GM18498 (cell line): ENCODE results near the gene GRIK4.
"Not testable (repeated sequence)": the region's sequence is repeated elsewhere in the genome, so short reads cannot be mapped to it uniquely, and the experiment has no call there.

ENCODE experiments used
- ATAC-seq: cut with Tn5 transposase; IDR thresholded peaks from one replicate; pipeline ENCODE4 v1.9.1; 2021; ENCODE audit warnings: mild to moderate bottlenecking, moderate library complexity; ENCODE audit not compliant: unreplicated experiment

GRIK4 gene

GRCh38 chr11:121008551-121008950 is 497.0 kb downstream of the GRIK4 start:
- no peak for ATAC-seq

- ATAC-seq: no peak
These were observed 500.5 kb downstream of the GRIK4 start for GRCh38 chr11:121012091-121012490.

GRCh38 chr11:121018746-121019145 is 507.2 kb downstream of the GRIK4 start:
- no peak for ATAC-seq

DNA sequence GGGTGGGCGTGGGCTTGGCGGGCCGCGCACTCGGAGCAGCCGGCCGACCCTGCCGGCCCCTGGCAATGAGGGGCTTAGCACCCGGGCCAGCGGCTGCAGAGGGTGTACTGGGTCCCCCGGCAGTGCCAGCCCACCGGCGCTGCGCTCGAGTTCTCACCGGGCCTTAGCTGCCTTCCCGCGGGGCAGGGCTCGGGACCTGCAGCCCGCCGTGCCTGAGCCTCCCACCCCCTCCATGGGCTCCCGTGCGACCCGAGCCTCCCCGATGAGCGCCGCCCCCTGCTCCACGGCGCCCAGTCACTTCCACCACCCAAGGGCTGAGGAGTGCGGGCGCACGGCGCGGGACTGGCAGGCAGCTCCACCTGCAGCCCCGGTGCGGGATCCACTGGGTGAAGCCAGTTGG is 510.2 kb downstream of the GRIK4 start:
- not testable (repeated sequence) for ATAC-seq

DNA sequence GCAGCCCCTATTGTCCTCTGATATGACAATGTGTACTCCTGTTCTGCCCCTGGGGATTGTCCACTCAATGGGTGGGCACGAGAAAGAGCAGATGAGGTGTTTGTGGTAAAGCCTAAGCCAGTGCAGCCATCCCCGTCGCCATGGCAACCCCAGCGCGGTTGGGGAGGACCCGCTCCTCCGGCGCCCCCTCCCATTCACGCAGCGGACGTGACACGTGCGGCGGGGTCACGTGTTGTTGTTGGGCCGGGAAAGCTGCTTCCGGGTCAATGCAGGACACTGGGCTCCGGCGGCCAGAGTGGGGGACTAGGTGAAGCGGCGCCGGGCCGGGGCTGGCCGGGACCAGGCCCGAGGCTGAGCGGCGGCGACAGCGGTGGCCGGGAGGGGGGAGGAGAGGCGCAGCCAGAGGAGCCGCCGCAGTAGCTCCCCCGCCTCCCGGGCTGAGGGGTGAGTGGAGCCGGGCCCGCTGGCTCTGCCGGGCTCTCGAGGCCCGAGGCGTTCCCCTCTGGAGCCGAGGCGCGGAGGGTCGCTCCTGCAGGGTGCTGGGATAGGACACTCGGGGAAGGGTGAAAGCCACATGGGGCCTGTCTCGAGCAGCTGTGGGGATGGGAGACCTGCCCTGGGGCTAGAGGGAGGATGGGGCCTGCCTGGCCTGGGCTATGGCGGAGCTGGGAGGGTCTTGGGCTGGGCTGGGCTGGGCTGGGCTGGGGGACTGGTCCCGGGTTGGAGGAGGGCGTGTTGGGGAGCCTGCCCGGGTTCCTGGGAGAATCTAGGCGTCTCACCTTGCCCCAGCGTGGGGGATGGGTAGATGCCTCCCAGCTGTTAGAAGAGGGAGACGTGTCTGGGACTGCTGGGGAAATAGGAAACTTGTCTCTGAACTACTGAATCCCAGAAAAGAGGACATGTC is 512.6 kb downstream of the GRIK4 start, which contains the start of gene TBCEL:
Gene TBCEL, plus strand, starts transcription at position 255 of the 904 bp plus-strand sequence. CDS start 21,589 bp downstream, outside the sequence.
- ATAC-seq: peak; percentile 95

DNA sequence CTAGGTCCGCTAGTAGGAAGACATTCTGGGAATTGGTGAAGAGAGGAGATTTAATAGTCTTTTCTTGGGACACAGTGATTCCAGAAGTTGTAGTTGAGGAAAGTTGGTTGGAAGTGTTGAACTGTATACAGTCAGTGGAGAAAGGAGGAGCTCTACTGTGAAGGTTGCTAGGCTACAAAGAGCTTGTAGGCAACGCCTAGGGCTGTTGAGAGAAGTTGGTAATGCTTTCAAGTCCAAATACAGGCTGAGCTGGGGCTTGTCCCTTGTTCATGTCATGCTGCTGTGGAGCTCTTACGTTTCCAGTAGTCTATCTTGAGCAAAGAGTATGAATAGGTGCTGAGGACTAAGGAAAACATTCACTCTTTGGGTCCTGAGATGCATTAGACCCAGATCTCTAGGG is 513.4 kb downstream of the GRIK4 start:
- ATAC-seq: peak; percentile 37

- ATAC-seq: no peak
These were observed 517.6 kb downstream of the GRIK4 start for GRCh38 chr11:121029153-121029552.

DNA sequence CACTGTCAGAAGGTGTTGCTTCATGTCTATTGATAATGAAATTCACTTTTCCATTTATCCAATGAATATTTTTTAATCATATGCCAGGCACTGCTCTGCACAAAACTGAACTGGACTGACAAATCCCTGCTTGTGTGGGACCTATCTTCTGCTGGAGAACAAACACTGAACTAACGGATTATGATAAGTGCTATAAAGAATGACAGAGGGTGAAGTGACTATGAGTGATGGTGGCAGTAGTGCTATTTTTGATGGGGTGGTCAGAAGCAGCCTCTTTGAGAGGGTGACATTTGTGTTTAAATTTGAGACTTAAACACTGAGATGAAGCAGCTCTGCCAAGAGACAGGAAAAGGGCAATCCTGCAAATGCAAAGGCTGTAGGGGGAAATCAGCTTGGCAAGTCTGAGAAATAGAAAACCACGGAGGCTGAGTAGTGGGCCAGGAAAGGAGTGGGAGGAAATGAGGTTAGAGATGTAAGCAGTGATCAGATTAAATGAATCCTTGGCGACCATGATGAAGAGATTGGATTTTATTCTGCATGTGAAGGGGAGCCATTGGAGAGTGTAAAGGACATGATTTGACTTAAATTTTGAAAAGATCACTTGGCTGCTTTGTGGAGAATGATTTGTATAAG is 518.4 kb downstream of the GRIK4 start:
- ATAC-seq: no peak

DNA sequence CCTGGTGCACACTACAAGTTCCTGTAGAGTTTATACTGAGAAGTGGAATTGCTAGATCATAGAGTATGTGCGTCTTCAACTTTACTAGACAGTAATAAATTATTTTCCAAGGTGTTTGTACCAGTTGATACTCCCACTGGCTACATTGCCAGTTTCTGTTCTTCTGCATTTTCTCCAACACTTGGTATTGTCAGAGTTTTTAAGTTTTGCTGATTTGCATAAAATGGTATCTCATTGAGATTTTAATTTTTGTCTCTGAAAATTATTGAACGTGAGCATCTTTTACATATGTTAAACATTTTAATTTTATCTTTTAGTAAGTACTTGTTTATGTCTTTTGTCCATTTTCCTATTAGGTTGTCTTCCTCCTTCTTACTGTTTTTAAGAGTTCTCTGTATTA is 519.6 kb downstream of the GRIK4 start:
- ATAC-seq: no peak

DNA sequence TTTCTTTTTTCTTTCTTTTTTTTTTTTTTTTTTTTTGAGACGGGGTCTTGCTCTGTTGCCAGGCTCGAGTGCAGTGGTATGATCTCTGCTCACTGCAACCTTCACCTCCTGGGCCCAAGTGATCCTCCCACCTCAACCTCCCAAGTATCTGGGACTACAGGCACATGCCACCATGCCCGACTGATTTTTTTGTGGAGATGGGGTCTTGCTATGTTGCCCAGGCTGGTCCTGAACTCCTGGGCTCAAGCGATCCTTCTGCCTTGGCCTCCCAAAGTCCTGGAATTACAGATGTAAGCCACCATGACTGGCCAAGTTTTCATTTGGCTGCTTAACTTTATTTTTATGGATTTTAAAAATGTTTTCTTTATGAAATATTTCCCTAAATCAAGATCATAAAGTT is 520.1 kb downstream of the GRIK4 start:
- not testable (repeated sequence) for ATAC-seq

DNA sequence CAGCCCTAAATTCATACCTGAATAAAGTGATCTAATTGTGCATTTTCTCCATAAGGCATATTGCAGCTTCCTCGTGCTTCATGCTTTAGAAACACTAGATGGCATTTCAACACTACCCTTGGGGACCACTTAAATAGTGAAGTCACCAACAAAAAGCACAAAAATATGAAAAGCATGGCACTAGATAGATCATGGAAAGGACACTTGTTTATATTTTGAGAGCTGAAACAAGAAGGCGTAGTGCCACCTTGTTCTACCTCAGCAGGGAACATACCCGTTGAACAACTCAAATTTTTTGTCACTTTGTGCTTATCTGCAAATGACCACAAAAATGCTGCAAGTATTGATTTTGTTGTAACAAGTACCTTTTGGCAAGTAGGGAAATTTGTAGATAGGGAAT is 521.0 kb downstream of the GRIK4 start:
- no peak for ATAC-seq

GRCh38 chr11:121033635-121034034 is 522.1 kb downstream of the GRIK4 start:
- no peak for ATAC-seq

DNA sequence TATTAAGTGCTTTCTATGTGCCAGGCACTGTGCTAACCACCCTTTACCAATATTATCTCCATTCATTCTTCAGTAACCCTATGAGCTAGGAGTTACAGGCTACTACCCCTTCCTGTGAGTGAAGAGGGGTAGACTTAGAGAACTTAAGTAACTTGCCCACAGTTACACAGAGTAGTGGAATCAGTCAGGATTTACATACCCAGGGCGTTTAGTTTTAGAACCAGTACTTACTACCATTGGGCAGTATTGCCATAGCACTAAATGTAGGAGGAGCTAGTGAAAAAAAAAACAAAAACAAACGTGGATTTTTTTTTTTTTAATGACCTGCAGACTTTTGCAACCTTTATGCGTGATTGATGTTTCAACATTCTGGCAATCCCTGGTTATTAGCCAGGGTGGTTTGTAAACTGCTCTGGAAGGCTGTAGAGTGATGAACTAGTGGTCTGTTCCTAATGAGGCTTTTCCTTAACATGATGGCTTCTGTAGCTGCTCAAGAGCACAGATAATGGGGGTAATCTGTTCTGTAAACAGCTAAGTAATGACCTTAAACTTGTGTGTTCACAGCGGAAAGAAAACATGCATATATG is 523.7 kb downstream of the GRIK4 start:
- ATAC-seq: no peak

- ATAC-seq: peak; percentile 65
These were observed 524.2 kb downstream of the GRIK4 start for GRCh38 chr11:121035780-121036179.

- ATAC-seq: no peak
These were observed 525.5 kb downstream of the GRIK4 start for GRCh38 chr11:121037016-121037415.
